HG03045 (cell line): ENCODE results near the gene STAG1.
"Not testable (repeated sequence)": the region's sequence is repeated elsewhere in the genome, so short reads cannot be mapped to it uniquely, and the experiment has no call there.

ENCODE experiments used
- ATAC-seq: cut with Tn5 transposase; IDR thresholded peaks from one replicate; pipeline ENCODE4 v1.9.1; 2021; ENCODE audit warnings: mild to moderate bottlenecking, moderate library complexity; ENCODE audit not compliant: unreplicated experiment

Gene STAG1

DNA sequence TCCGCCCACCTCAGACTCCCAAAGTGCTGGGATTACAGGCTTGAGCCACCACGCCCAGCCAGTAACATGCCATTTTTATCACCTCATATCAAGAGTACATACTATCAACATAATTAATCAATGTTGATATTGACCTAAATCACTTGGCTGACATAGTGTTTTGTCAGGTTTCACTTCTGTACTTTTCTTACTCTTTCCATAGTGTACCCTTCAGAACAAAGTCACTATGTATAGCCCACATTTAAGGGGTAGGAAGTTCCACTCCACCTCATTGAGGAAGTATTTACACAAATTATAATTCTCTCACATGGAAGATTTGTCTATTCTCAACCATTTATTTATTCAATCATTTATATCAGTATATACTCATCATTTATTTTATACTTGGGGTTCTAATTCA, 145.2 kb downstream of the STAG1 start:
- no peak for ATAC-seq

DNA sequence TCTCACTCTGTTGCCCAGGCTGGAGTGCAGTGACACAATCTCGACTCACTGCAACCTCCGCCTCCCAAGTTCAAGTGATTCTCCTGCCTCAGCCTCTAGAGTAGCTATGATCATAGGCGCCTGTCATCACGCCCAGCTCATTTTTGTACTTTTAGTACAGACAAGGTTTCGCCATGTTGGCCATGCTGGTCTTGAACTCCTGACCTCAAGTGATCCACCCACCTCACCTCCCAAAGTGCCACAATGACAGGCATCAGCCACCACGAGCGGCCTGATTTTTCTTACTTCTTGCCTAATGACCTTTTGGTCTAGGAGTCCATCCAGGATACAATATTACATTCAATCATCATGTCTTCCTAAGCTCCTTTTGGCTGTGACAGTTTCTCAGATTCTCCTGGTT, 146.0 kb downstream of the STAG1 start:
- not testable (repeated sequence) for ATAC-seq

DNA sequence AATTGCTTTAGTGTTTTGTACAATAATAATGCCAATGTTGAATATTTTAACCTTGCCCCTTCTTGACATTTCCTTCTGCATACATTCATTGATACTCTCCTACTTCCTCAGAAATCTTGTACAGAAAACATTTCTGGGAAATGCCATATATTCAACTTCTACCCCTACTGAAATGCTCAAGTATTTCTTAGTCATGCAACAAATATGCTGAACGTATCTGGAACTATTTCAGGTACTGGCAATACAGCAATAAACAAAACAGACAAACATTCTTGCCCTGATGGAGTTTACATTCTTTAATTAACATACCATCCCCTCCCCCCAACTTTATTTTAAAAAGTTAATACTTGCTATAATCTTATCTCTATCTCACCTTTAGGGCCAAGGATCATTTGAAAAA, 147.2 kb downstream of the STAG1 start:
- no peak for ATAC-seq

DNA sequence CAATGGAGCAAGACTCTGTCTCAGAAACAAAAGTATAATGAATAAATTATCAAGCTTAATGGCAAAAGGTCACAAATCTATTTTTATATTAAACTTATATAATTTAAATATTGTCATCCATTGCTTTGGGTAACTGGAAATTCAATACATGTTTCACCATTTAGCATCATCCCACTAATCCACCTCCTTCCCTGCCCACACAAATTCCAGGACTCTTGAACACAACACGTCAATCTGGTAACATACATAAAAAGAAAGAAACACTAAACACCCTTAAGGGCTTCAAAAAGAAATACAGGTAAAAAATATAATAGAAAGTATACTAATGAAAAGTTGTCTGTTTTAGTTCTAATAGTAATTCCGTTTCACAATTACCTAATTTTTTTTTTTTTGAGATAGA, 149.4 kb downstream of the STAG1 start:
- ATAC-seq: no peak

DNA sequence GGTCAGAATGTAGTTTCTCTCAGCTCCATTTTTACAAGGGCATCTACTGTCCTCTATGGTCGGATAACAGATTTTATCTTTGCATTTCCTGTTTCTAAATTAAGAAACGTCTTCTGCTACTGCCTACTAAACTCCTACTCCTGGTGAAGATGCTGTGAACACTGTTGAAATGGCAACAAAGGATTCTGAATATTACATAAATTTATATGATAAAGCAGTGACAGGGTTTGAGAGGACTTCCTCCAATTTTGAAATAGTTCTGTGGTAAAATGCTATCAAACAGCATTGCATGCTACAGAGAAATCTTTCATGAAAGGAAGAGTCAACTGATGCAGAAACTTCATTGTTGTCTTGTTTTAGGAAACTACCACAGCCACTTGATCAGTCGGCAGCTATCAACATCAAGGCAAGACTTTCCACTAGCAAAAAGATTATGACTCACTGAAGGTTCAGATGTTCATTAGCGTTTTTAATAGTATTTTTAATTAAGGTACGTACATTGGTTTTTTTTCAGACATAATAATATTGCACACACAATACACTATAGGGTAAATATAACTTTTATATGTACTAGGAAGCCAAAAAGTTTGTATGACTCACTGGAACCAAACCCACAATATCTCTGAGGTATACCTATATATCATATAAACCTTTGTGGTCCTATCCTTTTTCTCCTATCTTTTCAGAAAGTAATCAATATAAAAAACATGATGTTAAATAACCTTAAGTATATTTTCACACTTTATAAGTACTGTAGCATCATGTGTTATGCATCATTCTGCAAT, 156.1 kb downstream of the STAG1 start:
- no peak for ATAC-seq

DNA sequence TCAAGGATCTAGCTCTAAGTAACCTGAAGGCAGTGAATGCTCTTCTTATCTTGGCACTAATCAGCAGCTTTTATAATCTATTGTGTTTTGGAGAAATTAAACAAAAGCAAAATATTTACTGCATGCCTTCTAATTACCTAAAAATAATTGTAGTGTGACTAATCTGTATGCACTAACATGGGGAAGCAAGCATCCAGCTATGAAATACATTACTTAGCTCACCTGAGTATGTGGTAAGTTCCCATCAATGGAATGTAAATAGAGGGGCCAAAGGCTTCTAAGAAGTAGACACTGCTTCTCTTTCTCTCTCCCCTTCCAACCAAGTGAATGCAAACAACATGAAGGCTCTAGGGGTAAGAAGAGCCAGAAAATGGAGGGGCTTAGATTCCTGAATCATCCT, 165.6 kb downstream of the STAG1 start:
- no peak for ATAC-seq

- ATAC-seq: no peak
Observed at GRCh38 chr3:136584728-136585127, 167.4 kb downstream of the STAG1 start.

- ATAC-seq: no peak
Observed at GRCh38 chr3:136583823-136584222, 168.4 kb downstream of the STAG1 start.

DNA sequence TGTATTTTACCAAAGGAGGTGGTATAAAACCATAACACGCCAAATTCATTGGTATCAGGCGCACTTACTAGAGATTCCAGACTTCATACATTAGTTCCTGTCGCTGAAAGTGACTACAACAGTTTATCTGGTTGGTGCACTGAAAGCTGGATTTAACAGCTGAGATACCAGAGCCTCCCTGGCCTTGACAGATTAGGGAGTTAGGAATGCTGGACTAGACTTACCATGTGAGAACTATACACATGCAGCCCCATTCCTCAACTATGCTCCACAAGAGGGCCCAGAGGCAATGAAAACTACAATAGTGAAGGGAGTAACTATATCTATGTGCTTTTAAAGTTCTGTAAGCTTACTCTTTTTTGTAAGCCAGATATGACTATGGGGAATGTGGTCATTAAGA, 174.4 kb downstream of the STAG1 start:
- no peak for ATAC-seq

GRCh38 chr3:136576279-136577009, 175.7 kb downstream of the STAG1 start:
- ATAC-seq: no peak

- ATAC-seq: no peak
Observed at GRCh38 chr3:136567599-136568188, 184.5 kb downstream of the STAG1 start.

GRCh38 chr3:136564962-136565361, 187.2 kb downstream of the STAG1 start:
- ATAC-seq: not testable (repeated sequence)

- ATAC-seq: no peak
Observed at GRCh38 chr3:136562026-136562425, 190.2 kb downstream of the STAG1 start.

DNA sequence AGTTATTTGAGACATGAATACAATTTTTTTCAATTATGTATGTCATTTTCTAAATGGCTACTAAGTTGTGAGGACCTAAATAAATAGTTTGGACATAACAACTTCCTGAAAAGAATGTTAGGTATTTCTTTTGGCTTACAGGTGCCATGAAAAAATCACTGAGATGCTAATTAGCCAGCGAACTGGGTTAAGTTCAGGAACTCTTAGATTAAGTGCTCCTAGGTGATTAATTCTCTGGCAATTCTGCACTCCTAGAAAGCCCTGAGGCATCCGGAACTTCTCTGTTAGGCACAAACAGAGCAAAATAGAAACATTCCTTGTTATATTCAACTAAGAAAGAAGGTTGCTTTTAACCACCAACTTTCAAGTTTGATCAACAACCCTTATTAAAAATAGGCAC, 192.3 kb downstream of the STAG1 start:
- ATAC-seq: no peak

- ATAC-seq: not testable (repeated sequence)
Observed at GRCh38 chr3:136549461-136549860, 202.7 kb downstream of the STAG1 start.

DNA sequence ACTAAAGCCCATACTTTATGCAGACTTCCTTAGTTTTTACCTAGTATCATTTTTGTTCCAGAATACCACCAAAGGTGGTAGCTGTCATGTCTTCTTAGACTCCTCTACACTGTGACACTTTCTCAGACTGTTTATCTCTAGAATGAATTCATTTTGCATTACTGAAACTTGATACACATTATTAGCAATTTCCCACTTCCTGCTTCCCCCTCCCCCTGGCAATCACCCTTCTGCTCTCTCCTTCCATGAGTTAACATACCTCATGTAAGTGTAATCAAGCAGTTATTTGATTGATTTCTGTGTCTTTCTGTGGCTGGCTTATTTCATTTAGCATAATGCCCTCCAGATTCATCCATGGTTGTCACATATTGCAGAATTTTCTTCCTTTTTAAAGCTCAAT, 204.9 kb downstream of the STAG1 start:
- no peak for ATAC-seq

DNA sequence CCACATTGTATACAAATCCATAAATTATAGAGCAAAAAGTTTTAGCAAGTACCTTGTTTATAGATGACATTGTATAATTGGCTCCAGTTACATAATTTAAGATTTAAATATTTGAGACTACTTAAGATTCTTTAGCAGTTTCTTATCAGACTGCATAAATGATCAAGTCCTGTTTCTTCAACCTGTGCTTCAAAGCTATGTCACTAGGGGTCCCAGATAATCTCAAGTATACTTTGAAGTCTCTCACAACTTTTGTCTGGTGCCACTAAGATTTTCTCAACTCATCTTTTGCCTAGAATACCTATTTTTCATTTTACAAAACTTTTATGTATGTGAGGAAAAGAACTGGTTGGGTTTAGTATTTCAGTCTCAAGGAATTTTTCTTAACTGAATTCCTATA, 205.5 kb downstream of the STAG1 start:
- no peak for ATAC-seq

DNA sequence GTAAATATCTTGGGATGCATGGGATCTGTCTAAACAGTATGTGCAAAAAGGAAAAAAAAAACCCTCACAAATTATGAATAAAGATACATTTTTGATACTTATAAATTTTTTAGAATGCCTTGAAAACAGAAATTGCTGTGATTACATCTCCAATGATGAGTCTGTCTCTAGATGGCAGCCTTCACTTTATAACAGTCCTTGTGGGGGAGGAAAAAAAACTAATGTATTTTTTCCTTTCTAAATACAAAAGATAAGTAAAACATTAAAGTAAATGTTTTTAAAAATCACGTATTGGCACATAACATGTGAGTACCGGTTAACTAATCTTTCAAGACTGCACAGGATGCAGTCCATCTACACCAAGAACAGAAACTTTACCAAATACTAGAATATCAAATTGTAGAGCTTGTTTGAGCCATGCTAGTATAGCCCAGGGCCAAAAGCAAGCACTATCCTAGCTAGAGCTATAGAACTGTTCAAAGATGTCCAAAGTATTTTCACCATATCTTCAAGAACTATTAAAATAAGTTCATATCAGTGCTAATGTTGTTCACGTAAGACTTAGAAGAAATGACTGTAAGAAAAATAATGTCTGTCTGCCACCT, 206.4 kb downstream of the STAG1 start:
- no peak for ATAC-seq

DNA sequence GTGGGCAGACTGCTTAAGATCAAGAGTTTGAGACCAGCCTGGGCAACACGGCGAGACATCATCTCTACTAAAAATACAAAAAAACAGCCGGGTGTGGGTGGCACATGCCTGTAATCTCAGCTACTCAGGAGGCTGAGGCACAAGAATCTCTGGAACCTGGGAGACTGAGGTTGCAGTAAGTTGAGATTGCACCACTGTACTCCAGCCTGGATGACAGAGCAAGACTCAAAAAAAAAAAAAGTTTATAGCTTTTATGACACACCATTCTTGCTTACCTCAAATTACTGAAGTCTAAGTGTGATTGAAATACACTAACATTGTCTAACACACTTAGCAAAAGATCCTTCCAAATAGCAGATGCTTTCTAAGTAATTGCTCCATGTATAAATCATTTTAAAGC, 207.6 kb downstream of the STAG1 start:
- no peak for ATAC-seq

GRCh38 chr3:136543385-136543784, 208.8 kb downstream of the STAG1 start:
- ATAC-seq: no peak

DNA sequence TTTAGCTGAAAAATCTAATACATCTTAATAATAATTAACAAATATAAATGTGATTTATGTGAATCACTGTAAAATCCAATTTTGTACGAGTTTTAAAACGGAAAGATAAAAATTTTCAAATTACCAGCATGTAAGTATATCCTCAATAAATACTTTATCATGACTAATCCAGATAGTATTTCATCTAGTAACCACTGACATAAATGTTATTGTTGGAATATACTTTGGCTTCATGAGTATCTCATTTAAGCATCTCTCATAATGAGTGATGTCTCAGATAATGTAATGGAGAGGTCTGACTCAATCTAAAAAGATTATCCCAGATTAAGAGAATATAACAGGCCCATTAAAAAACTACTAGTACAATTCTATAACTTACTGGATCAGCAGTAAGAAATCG, 216.3 kb downstream of the STAG1 start:
- ATAC-seq: no peak

GRCh38 chr3:136532766-136533165, 219.4 kb downstream of the STAG1 start:
- ATAC-seq: no peak
